AG10803 (cell line): ENCODE data around the gene NOL4L.

Experiments used
- DNase-seq: peaks from one replicate; pipeline ENCODE4 v3.0.0; 2010; ENCODE audit warnings: low read depth
- H3K4me3 ChIP-seq: 2 replicates; pipeline ENCODE4 v1.5.1; 2011; ENCODE audit warnings: mild to moderate bottlenecking, low read length, control low read depth
- TF ChIP-seq, protein P1 (sequence below): conservative IDR thresholded peaks from 2 replicates; pipeline ENCODE4 v1.5.1; 2011; ENCODE audit warnings: mild to moderate bottlenecking, low read length, control low read depth, inconsistent platforms

The NOL4L gene

DNA sequence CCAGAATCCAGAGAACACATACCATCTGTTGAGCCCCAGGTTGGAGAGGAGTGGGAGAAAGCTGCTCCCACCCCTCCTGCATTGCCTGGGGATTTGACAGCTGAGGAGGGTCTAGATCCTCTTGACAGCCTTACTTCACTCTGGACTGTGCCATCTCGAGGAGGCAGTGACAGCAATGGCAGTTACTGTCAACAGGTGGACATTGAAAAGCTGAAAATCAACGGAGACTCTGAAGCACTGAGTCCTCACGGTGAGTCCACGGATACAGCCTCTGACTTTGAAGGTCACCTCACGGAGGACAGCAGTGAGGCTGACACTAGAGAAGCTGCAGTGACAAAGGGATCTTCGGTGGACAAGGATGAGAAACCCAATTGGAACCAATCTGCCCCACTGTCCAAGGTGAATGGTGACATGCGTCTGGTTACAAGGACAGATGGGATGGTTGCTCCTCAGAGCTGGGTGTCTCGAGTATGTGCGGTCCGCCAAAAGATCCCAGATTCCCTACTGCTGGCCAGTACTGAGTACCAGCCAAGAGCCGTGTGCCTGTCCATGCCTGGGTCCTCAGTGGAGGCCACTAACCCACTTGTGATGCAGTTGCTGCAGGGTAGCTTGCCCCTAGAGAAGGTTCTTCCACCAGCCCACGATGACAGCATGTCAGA is 149.6 kb downstream of the NOL4L start:
- H3K4me3 ChIP-seq = no peak overlapping the region
- DNase-seq = no peak
- TF ChIP-seq, protein P1, sequence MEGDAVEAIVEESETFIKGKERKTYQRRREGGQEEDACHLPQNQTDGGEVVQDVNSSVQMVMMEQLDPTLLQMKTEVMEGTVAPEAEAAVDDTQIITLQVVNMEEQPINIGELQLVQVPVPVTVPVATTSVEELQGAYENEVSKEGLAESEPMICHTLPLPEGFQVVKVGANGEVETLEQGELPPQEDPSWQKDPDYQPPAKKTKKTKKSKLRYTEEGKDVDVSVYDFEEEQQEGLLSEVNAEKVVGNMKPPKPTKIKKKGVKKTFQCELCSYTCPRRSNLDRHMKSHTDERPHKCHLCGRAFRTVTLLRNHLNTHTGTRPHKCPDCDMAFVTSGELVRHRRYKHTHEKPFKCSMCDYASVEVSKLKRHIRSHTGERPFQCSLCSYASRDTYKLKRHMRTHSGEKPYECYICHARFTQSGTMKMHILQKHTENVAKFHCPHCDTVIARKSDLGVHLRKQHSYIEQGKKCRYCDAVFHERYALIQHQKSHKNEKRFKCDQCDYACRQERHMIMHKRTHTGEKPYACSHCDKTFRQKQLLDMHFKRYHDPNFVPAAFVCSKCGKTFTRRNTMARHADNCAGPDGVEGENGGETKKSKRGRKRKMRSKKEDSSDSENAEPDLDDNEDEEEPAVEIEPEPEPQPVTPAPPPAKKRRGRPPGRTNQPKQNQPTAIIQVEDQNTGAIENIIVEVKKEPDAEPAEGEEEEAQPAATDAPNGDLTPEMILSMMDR = no peak

DNA sequence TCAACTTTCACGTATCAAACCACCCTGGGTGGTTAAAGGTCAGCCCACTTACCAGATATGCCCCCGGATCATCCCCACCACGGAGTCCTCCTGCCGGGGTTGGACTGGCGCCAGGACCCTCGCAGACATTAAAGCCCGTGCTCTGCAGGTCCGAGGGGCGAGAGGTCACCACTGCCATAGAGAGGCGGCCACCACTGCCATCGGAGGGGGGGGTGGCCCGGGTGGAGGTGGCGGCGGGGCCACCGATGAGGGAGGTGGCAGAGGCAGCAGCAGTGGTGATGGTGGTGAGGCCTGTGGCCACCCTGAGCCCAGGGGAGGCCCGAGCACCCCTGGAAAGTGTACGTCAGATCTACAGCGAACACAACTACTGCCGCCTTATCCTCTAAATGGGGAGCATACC is 150.7 kb downstream of the NOL4L start:
- H3K4me3 ChIP-seq = no peak overlapping the region
- no peak for DNase-seq
- TF ChIP-seq, protein P1 = no peak

DNA sequence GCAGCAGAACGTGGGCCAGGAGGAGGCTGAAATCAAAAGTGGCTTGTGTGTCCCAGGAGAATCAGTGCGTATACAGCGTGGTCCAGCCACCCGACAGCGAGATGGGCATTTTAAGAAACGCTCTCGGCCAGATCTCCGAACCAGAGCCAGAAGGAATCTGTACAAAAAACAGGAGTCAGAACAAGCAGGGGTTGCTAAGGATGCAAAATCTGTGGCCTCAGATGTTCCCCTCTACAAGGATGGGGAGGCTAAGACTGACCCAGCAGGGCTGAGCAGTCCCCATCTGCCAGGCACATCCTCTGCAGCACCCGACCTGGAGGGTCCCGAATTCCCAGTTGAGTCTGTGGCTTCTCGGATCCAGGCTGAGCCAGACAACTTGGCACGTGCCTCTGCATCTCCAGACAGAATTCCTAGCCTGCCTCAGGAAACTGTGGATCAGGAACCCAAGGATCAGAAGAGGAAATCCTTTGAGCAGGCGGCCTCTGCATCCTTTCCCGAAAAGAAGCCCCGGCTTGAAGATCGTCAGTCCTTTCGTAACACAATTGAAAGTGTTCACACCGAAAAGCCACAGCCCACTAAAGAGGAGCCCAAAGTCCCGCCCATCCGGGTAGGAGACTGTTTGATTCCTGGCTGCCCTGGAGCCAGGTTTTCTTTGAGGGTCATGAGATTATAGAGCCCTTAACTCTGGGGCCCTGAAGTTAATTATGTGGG is 151.7 kb downstream of the NOL4L start:
- DNase-seq = no peak
- TF ChIP-seq, protein P1 = no peak
- H3K4me3 ChIP-seq = no peak overlapping the region

DNA sequence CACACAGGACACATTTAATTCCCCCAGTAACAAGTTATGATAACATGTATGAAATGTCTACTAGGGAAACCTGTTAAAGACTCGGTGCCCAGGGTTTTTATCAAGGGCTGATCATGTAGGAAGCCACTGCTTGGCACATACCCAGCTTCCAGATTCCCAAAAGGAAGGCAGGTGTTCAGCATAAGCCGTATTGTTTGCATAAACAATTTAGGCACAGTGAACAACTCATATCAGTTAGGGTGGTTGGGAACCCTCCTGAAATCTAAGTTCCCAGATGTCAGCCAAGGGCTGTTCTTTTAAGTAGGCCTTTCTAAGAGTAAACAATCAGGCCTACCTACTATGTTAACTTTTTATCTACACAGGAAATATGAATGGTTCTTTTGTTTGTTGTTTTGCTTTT is 152.9 kb downstream of the NOL4L start:
- no peak overlapping the region for H3K4me3 ChIP-seq
- no peak for DNase-seq
- TF ChIP-seq, protein P1 = no peak

DNA sequence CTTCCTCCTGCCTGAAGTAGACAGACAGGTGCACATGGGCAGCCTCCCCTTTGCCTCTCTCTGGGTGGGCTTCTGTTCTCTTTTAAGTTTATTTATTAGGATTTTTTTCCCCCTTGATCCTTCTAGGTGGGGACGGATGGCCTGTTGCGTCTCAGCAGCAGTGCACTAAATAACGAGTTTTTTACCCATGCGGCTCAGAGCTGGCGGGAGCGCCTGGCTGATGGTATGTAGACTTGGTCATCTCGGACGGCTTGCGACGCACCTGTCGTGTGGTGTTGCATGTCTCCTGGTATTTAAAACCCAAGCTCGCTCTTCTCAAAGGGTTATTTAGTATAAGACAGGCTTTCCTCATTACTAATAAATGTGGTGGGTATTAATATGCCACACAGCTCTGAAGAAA is 153.7 kb downstream of the NOL4L start:
- no peak for DNase-seq
- TF ChIP-seq, protein P1 = no peak
- H3K4me3 ChIP-seq = no peak overlapping the region

DNA sequence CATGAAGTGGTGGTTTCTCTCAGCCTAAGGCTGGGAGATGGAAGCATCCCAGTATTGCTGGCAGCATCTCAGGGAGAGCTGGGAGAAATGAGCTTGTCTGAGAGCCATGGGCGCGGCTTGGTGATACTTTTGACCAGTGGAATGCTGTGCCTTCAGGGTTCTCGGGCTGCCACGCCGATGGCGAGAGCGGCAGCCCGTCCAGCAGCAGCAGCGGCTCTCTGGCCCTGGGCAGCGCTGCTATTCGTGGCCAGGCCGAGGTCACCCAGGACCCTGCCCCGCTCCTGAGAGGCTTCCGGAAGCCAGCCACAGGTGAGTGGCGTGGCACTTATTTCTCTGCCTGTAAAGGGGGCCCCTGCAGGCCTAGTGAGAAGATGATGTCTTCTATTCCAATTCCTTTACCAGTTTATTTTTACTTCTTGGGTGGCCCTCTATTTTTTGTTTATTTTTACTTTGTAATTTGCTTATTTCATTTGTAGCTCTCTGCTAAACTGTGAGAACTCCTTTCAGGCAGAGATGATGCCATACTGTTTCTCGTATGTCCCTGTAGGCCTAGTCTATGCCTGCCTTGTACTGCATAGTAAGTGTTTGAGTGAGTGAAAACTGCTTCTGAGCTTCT is 155.3 kb downstream of the NOL4L start:
- DNase-seq = no peak
- TF ChIP-seq, protein P1 = no peak
- H3K4me3 ChIP-seq = no peak overlapping the region

DNA sequence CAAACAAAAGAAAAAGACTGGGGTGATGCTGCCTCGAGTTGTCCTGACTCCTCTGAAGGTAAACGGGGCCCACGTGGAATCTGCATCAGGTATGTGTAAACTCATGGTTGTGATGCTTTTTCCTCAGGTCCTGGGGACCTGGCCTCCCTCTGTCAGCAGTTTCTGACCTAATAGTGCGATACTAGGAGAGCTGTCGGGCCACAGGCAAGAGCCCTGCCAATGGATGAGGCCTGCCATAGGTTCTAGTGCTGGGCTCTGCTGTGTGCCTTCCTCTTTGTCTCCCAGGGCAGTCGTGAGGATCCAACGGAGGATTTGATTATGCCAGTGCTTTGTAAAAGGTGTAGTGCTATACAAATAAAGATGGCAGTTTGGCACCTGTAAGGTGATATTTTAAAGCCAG is 155.8 kb downstream of the NOL4L start:
- H3K4me3 ChIP-seq = no peak overlapping the region
- no peak for DNase-seq
- TF ChIP-seq, protein P1 = no peak
